ENCODE measurements around the gene CCDC39. TPM values are rescaled to one million over a fixed set of nuclear protein-coding genes. Genes with fewer than 3 reads are reported as not detected.
A peak's percentile ranks its signal among the peaks of the same experiment; 100 is the strongest.
"Not testable (repeated sequence)": the region's sequence is repeated elsewhere in the genome, so short reads cannot be mapped to it uniquely, and the experiment has no call there.

The CCDC39 gene
- polyA plus RNA-seq, 1 experiment: not detected

DNA sequence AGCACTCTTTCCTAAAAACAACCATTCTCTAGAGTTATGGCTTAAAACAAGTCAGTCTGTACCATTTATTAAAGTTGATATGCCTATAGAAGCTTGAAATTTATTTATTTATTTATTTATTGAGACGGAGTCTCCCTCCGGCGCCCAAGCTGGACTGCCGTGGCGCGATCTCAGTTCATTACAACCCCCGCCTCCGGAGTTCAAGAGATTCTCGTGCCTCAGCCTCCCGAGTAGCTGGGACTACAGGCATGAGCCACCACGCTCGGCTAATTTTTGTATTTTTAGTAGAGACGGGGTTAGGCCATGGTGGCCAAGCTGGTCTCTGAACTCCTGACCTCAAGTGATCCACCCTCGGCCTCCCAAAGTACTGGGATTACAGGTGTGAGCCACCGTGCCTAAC lies 78.8 kb downstream of the CCDC39 start:
- Histone ChIP-seq H3K36me3 (ENCODE audit: control insufficient read depth, insufficient read depth, low read length) (no peaks in the 10 kb centered on the region; the same call in 1 of the 2 replicates), H3K27me3 (ENCODE audit: control insufficient read depth, insufficient read depth, low read length) (no peaks in the 10 kb centered on the region; the same call in 1 of the 2 replicates), H3K4me3 (ENCODE audit: low read depth, low read length) (no peak overlapping the region)
- TF ChIP-seq, protein P1, sequence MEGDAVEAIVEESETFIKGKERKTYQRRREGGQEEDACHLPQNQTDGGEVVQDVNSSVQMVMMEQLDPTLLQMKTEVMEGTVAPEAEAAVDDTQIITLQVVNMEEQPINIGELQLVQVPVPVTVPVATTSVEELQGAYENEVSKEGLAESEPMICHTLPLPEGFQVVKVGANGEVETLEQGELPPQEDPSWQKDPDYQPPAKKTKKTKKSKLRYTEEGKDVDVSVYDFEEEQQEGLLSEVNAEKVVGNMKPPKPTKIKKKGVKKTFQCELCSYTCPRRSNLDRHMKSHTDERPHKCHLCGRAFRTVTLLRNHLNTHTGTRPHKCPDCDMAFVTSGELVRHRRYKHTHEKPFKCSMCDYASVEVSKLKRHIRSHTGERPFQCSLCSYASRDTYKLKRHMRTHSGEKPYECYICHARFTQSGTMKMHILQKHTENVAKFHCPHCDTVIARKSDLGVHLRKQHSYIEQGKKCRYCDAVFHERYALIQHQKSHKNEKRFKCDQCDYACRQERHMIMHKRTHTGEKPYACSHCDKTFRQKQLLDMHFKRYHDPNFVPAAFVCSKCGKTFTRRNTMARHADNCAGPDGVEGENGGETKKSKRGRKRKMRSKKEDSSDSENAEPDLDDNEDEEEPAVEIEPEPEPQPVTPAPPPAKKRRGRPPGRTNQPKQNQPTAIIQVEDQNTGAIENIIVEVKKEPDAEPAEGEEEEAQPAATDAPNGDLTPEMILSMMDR (IDR thresholded peaks at IDR 0.05; ENCODE audit: insufficient read depth, low read depth, low read length): no peak
- POLR2A ChIA-PET: interaction anchor here (0.5 kb wide), 1 partner anchor 10 kb away, joined by 3 read pairs; no protein-coding TSS in a partner anchor
- no peak for DNase-seq (ENCODE audit: low read depth)
- CTCF ChIA-PET: interaction anchor here (0.5 to 1.3 kb wide), 2 partner anchors 11 to 20 kb away, joined by 3 read pairs; no protein-coding TSS in a partner anchor

DNA sequence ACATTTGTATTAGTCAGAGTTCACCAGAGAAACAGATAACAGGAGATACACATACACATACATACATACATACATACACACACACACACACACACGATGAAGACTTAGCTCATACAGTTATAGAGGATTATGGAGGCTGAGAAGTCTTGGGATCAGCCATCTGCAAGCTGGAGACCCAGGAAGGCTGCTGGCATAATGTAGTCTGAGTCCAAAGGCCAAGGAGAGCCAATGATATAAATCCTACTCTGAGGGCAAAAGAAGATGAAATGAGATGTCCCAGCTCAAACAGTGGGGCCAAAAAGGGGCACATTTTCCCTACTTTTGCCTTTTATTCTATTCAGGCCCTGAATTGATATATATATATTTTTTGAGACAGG lies 83.7 kb downstream of the CCDC39 start:
- ChIA-PET POLR2A (no interaction called here), CTCF (interaction anchor here (0.6 to 1.2 kb wide), 4 partner anchors 16 to 828 kb away, joined by 3 read pairs; no protein-coding TSS in a partner anchor)
- no peaks in the 10 kb centered on the region for H3K36me3 ChIP-seq (ENCODE audit: control insufficient read depth, insufficient read depth, low read length)
- no peaks in the 10 kb centered on the region; the same call in 1 of the 2 replicates for H3K27me3 ChIP-seq (ENCODE audit: control insufficient read depth, insufficient read depth, low read length)
- TF ChIP-seq, protein P1 (IDR thresholded peaks at IDR 0.05; ENCODE audit: insufficient read depth, low read depth, low read length): no peak
- no peak overlapping the region for H3K4me3 ChIP-seq (ENCODE audit: low read depth, low read length)
- DNase-seq (ENCODE audit: low read depth): no peak

DNA sequence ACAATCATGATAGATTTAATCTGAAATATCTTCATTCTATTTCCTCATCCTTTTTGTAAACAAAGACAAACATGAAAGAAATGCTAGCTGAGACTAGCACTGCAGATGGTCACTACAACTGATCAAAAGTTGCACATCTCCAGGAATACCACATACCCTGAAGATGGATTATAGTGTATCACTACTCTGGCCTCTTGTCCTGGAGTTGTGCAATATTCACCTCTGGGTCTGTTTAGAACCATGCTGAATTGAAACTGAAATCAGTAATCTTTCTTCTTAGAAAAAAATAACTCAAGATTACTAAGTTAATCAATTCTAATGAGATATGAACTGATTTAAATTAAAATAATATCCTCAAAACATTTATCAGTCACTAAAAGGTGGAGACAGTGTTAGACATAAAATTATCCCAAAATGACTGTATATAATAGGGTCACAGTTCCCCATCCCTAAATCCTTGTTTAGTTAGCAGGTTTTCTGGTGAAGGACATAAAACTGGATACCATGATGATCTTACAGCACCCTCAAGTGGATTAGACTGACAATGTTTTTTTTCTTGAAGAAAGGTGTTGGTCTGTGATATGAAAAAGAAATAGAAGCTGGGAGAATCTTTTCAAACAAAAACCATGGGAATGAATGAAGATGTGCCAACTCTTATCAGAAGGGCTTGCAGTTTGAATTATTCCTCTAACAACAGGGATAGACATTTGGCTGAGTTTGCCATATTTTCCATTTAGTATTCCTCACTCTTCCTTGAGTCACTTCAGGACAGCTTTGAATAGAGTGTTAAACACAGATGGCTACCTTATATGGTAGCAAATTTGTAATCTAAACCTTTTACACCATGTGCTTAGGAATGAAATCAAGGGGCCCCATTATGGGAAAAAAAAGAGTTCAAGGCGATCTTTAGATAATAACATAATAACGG lies 84.4 kb downstream of the CCDC39 start:
- no peaks in the 10 kb centered on the region; the same call in 1 of the 2 replicates for H3K27me3 ChIP-seq (ENCODE audit: control insufficient read depth, insufficient read depth, low read length)
- CTCF ChIA-PET: interaction anchor here (0.6 to 1.2 kb wide), 4 partner anchors 16 to 828 kb away, joined by 3 read pairs; no protein-coding TSS in a partner anchor
- no peak overlapping the region for H3K4me3 ChIP-seq (ENCODE audit: low read depth, low read length)
- TF ChIP-seq, protein P1 (IDR thresholded peaks at IDR 0.05; ENCODE audit: insufficient read depth, low read depth, low read length): peak; percentile 21; the same call in 1 of the 2 replicates
- no peak for DNase-seq (ENCODE audit: low read depth)
- no peaks in the 10 kb centered on the region for H3K36me3 ChIP-seq (ENCODE audit: control insufficient read depth, insufficient read depth, low read length)
- POLR2A ChIA-PET: no interaction called here

DNA sequence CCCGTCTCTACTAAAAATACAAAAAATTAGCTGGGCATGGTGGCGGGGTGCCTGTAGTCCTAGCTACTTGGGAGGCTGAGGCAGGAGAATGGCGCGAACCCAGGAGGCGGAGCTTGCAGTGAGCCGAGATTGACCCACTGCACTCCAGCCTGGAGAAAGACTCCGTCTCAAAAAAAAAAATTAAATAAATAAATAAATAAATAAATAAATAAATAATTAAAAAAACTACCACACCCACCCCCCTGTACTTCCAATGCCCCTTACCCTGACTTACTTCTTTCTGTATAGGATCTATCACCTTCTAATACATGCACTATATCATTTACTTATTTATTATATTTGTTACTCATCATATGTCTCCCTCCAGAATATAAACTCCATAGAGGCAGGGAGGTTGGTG lies 85.7 kb downstream of the CCDC39 start:
- H3K27me3 ChIP-seq (ENCODE audit: control insufficient read depth, insufficient read depth, low read length); POLR2A ChIA-PET; H3K4me3 ChIP-seq (ENCODE audit: low read depth, low read length); DNase-seq (ENCODE audit: low read depth); H3K36me3 ChIP-seq (ENCODE audit: control insufficient read depth, insufficient read depth, low read length); CTCF ChIA-PET: not testable (repeated sequence)

DNA sequence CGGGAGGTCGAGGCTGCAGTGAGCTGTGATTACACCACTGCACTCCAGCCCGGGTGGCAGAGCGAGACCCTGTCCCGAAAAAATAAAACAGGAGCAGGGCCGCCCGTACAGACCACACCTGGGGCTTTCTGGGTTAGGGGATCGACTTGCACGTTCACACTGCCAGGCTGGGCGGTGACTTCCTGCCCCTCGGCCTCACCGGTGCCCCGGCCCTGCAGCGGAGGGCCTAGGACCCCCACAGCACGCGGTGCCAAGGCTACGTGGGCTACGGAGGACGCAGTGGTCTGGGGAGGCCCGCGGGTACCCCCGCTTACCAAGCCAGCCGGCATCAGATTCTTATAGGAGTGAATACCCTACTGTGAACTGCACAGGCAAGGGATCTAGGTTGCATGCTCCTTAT lies 88.9 kb downstream of the CCDC39 start:
- POLR2A ChIA-PET: no interaction called here
- Histone ChIP-seq H3K27me3 (ENCODE audit: control insufficient read depth, insufficient read depth, low read length) (no peaks in the 10 kb centered on the region), H3K36me3 (ENCODE audit: control insufficient read depth, insufficient read depth, low read length) (no peaks in the 10 kb centered on the region), H3K4me3 (ENCODE audit: low read depth, low read length) (no peak overlapping the region)
- TF ChIP-seq, protein P1 (IDR thresholded peaks at IDR 0.05; ENCODE audit: insufficient read depth, low read depth, low read length): no peak
- DNase-seq (ENCODE audit: low read depth): no peak
- CTCF ChIA-PET: no interaction called here

Data from BJ (cell line).